HG03103 (cell line): Measurements from ENCODE around the gene HJURP.

Source experiments
- ATAC-seq: cut with Tn5 transposase; IDR thresholded peaks from one replicate; pipeline ENCODE4 v1.9.1; 2021; ENCODE audit warnings: low read depth; ENCODE audit not compliant: unreplicated experiment

HJURP gene

DNA sequence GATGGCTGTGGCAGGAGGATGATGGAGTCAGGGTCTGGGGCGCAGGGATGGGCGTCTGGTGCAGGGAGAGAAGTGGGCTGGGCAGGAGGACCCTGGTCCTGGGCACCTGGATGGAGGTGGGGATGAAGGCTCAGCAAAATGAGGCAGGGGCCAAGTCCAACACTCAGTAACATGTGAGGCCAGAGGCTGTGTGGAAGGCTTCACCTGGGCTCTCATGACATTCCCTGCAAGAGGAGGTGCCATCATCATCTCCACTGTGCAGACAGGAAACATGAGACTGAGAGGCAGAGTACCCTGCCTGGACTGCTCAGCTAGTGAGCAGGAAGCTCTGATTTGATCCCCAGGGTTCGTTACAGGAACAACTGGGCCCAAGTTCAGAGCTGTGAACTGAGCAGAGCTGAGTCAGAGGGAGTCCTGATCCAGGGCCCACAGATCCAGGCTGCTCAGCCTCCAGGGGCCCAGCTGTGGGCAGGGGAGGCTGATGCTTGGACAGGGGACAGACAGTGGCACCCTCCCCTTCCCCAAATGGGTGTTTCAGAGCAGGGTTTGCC is 36.9 kb downstream of the HJURP start:
- ATAC-seq: no peak

DNA sequence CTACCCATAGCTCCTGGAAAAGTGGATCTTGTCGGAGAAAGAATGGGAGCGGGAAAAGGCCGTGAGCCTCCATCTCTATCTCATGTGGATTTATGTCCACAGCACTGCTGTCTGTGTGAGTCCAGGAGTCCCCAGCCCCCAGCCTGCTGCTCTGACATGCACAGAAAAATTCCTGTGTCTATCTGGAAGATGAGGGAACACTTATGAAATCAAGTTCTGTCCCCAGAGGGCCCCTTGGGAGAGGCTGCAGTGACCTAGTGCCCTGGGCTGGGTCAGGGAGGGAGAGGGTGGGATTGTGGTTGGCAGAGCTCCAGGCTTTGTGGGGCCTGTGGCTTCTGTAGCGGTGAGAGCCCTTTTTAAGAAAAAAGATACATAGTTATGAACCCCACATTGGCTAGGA is 37.6 kb downstream of the HJURP start:
- ATAC-seq: no peak

DNA sequence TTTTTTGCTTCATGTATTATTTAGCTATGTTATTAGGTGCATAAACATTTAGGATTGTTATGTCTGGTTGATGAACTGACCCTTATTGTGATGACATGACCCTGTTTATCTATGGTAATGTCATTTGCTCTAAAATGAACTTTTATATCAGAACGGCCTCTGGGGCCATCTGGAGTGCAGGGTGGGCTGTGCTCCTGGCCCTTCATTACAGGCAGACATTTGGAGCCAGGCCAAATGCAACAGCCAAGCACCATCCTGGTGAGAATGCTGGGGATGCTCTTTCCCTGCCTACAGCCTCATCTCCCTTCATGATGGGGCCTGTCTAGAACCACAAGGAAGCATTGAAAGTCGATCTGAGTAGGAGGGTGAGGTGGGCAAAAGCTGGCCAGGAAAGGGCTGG is 38.0 kb downstream of the HJURP start:
- ATAC-seq: no peak

DNA sequence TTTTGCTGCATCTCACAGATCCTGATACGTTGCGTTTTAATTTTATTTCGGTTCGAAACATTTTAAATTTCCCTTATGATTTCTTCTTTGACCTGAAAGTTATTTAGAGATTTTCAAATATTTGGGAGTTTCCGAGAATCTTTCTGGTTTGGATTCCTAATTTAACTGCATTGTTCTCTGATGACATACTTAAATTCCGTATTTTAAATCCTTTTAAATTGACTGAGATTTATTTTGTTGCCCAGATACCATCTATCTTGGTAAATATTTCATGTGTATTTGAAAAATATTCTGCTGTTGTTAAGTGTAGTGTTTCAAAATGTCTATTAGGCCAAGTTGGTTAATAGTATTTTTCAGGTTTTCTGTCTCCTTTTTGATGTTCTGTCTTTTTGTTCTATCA is 38.5 kb downstream of the HJURP start:
- no peak for ATAC-seq

DNA sequence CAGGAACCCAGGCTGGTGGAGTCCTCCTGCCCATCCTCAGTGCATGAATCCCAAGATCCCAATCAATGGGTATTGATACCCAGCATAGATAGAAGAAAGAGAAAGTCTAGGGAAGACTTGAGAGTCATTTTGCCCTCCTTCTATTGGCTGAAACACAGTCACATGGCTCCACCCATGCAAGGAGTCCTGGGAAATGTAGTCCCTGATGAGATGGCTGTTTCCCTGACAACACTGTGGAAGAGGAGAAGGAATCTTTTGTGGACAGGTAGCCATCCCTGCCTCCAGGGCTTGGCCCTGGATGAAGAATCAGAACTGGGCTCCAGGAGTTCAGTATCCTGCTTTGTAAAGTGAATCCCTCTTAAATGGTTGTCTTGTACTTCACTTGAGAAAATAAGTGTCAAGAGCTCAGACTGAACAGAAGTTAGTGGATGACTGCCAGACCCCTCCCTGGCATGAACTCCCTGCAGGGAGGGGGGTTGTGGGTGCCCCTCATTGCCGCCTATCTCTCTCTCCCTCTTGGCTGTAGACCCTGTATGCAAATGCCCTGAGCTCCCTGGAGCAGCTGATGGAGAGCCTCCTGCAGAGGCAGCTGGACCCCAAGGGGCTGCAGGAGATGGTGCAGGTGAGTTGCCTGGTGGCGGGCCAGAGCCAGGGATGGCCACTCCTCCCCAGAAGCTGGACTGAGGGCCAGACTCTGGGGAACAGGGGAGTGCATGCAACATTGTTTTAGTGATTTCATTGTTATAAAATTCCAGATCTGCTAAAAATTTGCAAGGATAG is 40.1 kb downstream of the HJURP start:
- no peak for ATAC-seq

- ATAC-seq: no peak
Measured at GRCh38 chr2:233813236-233814055, 40.9 kb downstream of the HJURP start.

DNA sequence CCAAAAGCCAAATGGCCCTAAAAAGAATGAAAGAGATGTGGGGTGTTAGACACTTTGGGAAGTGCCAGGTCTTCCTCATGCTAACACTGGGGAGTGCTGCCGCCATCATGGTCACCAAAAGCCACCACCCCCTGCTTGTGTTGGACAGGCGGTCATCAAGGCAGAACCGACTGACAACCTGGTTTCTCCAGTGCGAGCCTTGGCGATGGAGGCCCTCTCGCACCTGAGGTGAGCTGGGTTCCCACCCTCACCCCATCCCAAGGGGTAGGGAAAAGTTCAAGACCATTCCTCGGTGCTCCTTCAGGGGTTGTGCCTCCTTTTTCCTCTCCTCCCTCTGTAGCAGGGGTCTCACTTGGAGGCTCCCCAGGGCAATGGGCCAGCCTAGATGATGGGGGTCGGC is 42.6 kb downstream of the HJURP start:
- ATAC-seq: no peak

GRCh38 chr2:233811087-233811486 is 43.2 kb downstream of the HJURP start:
- ATAC-seq: no peak

GRCh38 chr2:233810385-233810784 is 44.0 kb downstream of the HJURP start:
- no peak for ATAC-seq

GRCh38 chr2:233807966-233808935 is 46.1 kb downstream of the HJURP start:
- no peak for ATAC-seq

DNA sequence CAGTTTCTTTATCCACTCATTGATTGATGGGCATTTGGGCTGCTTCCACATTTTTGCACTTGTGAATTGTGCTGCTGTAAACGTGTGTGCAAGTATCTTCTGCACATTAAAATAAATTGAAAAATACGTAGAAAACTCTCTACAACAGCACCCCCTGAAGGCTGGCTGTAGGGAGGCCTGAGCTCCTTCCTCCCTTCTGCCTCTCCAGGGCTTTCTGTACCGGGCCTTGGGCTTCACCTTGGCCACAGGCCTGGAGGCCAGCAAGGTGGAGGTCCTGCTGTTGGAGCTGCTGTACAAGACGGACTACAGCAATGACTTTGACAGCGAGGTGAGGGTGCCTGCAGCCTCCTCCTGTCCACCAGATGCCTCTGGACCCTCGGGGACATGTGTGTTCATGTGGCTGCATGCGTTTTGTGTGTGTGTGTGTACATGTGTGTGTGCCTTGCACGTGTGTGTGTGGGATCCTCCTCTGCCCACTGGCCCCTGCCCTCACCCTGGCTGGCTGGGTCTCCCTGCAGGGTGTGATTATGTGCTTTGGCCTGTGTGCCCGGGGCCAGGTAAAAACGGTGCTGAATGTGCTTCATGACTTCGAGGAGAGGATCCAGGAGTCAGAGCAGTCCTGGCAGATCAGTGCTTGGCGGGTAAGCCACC is 47.0 kb downstream of the HJURP start:
- no peak for ATAC-seq

- no peak for ATAC-seq
Measured at GRCh38 chr2:233803994-233804393, 50.3 kb downstream of the HJURP start.

GRCh38 chr2:233803292-233803911 is 50.9 kb downstream of the HJURP start:
- ATAC-seq: no peak

GRCh38 chr2:233802132-233802815 is 52.1 kb downstream of the HJURP start:
- ATAC-seq: no peak

- no peak for ATAC-seq
Measured at GRCh38 chr2:233801357-233802131, 52.8 kb downstream of the HJURP start.

- ATAC-seq: no peak
Measured at GRCh38 chr2:233800208-233800607, 54.1 kb downstream of the HJURP start.

- ATAC-seq: no peak
Measured at GRCh38 chr2:233799716-233800115, 54.6 kb downstream of the HJURP start.

DNA sequence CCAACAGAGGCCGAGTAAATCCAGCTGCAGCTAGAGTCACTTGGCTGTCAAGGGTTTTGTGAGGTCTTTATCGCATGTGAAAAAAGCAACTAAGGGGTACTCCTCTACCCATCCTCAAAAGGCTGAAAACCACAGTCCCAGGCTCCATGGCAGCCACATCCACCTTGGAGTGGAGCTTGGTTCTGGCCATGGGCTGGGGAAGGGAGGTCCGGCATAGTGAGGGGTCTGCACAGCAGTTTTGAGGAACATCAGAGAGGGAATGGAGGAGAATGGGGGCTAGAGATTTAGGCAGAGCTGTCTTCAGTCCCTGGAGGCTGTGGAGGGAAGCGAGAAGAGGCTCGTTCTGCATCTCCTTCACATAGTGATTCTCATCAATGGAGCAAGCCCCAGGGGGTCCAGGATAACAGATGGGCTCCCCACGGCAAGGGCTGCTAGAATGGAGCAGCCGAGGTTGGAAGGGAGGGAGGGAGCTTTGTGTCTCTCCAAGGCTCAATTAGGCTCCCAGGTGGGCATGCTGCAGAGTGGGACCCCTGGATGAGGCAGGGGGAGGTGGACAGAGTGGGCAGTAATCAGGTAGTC is 55.2 kb downstream of the HJURP start:
- ATAC-seq: no peak
